Measurements from ENCODE around the gene TENM4.

The TENM4 gene

GRCh38 chr11:78762105-78762504 lies 678.7 kb downstream of the TENM4 start:
- Histone ChIP-seq H3K4me2 (ENCODE audit: insufficient read depth, low read length) (no peak overlapping the region), H3K36me3 (ENCODE audit: insufficient read depth, low read length) (no peaks in the 10 kb centered on the region), H3K4me3 (ENCODE audit: low read depth in 1 of 2, low read length in 2 of 2) (no peak overlapping the region), H3K27ac (ENCODE audit: low read length) (no peak overlapping the region), H3K9me3 (ENCODE audit: insufficient read depth, low read length, severe bottlenecking) (no peaks in the 10 kb centered on the region), H3K79me2 (ENCODE audit: insufficient read depth, low read length) (no peaks in the 10 kb centered on the region), H2AFZ (ENCODE audit: low read depth, low read length) (no peak overlapping the region), H3K4me1 (ENCODE audit: insufficient read depth, low read length) (no peaks in the 10 kb centered on the region), H3K9ac (ENCODE audit: low read depth, low read length) (no peak overlapping the region), H4K20me1 (ENCODE audit: insufficient read depth, low read length) (no peaks in the 10 kb centered on the region), H3K27me3 (ENCODE audit: insufficient read depth, low read length, poor library complexity) (peaks cover 10% of the 10 kb centered on the region)
- no peak for TF ChIP-seq EZH2 (IDR thresholded peaks at IDR 0.05; ENCODE audit: borderline replicate concordance, low read depth, low read length, severe bottlenecking)
- TF ChIP-seq CTCF (IDR thresholded peaks at IDR 0.05; ENCODE audit: borderline replicate concordance, extremely low read depth, low read length, poor library complexity, severe bottlenecking): no peak
- no peak for ATAC-seq (ENCODE audit: insufficient read depth, low read depth)
- no peak for DNase-seq

GRCh38 chr11:78759071-78759470 lies 681.8 kb downstream of the TENM4 start:
- H3K4me2 ChIP-seq (ENCODE audit: insufficient read depth, low read length): no peak overlapping the region
- H3K9ac ChIP-seq (ENCODE audit: low read depth, low read length): no peak overlapping the region
- no peak for ATAC-seq (ENCODE audit: insufficient read depth, low read depth)
- no peak overlapping the region for H3K4me3 ChIP-seq (ENCODE audit: low read depth in 1 of 2, low read length in 2 of 2)
- no peaks in the 10 kb centered on the region for H3K79me2 ChIP-seq (ENCODE audit: insufficient read depth, low read length)
- H4K20me1 ChIP-seq (ENCODE audit: insufficient read depth, low read length): no peaks in the 10 kb centered on the region
- H2AFZ ChIP-seq (ENCODE audit: low read depth, low read length): no peak overlapping the region
- no peaks in the 10 kb centered on the region for H3K4me1 ChIP-seq (ENCODE audit: insufficient read depth, low read length)
- no peak for TF ChIP-seq CTCF (IDR thresholded peaks at IDR 0.05; ENCODE audit: borderline replicate concordance, extremely low read depth, low read length, poor library complexity, severe bottlenecking)
- TF ChIP-seq EZH2 (IDR thresholded peaks at IDR 0.05; ENCODE audit: borderline replicate concordance, low read depth, low read length, severe bottlenecking): no peak
- DNase-seq: no peak
- H3K27me3 ChIP-seq (ENCODE audit: insufficient read depth, low read length, poor library complexity): peaks cover 13% of the 10 kb centered on the region
- no peak overlapping the region for H3K27ac ChIP-seq (ENCODE audit: low read length)
- H3K36me3 ChIP-seq (ENCODE audit: insufficient read depth, low read length): no peaks in the 10 kb centered on the region
- H3K9me3 ChIP-seq (ENCODE audit: insufficient read depth, low read length, severe bottlenecking): no peaks in the 10 kb centered on the region

GRCh38 chr11:78753297-78753696 lies 687.5 kb downstream of the TENM4 start:
- H3K27ac ChIP-seq (ENCODE audit: low read length): no peak overlapping the region
- DNase-seq: no peak
- H4K20me1 ChIP-seq (ENCODE audit: insufficient read depth, low read length): no peaks in the 10 kb centered on the region
- H3K27me3 ChIP-seq (ENCODE audit: insufficient read depth, low read length, poor library complexity): peaks cover 12% of the 10 kb centered on the region
- TF ChIP-seq EZH2 (IDR thresholded peaks at IDR 0.05; ENCODE audit: borderline replicate concordance, low read depth, low read length, severe bottlenecking) (no peak), CTCF (IDR thresholded peaks at IDR 0.05; ENCODE audit: borderline replicate concordance, extremely low read depth, low read length, poor library complexity, severe bottlenecking) (no peak)
- H3K4me3 ChIP-seq (ENCODE audit: low read depth in 1 of 2, low read length in 2 of 2): no peak overlapping the region
- no peaks in the 10 kb centered on the region for H3K36me3 ChIP-seq (ENCODE audit: insufficient read depth, low read length)
- H3K4me1 ChIP-seq (ENCODE audit: insufficient read depth, low read length): no peaks in the 10 kb centered on the region
- H3K4me2 ChIP-seq (ENCODE audit: insufficient read depth, low read length): no peak overlapping the region
- H2AFZ ChIP-seq (ENCODE audit: low read depth, low read length): no peak overlapping the region
- H3K9me3 ChIP-seq (ENCODE audit: insufficient read depth, low read length, severe bottlenecking): no peaks in the 10 kb centered on the region
- ATAC-seq (ENCODE audit: insufficient read depth, low read depth): no peak
- no peak overlapping the region for H3K9ac ChIP-seq (ENCODE audit: low read depth, low read length)
- H3K79me2 ChIP-seq (ENCODE audit: insufficient read depth, low read length): no peaks in the 10 kb centered on the region

GRCh38 chr11:78752494-78752893 lies 688.3 kb downstream of the TENM4 start:
- no peak overlapping the region for H3K4me2 ChIP-seq (ENCODE audit: insufficient read depth, low read length)
- no peaks in the 10 kb centered on the region for H4K20me1 ChIP-seq (ENCODE audit: insufficient read depth, low read length)
- no peaks in the 10 kb centered on the region for H3K4me1 ChIP-seq (ENCODE audit: insufficient read depth, low read length)
- no peak overlapping the region for H3K9ac ChIP-seq (ENCODE audit: low read depth, low read length)
- no peak overlapping the region for H3K27ac ChIP-seq (ENCODE audit: low read length)
- DNase-seq: no peak
- peaks cover 12% of the 10 kb centered on the region for H3K27me3 ChIP-seq (ENCODE audit: insufficient read depth, low read length, poor library complexity)
- H2AFZ ChIP-seq (ENCODE audit: low read depth, low read length): no peak overlapping the region
- TF ChIP-seq CTCF (IDR thresholded peaks at IDR 0.05; ENCODE audit: borderline replicate concordance, extremely low read depth, low read length, poor library complexity, severe bottlenecking): no peak
- TF ChIP-seq EZH2 (IDR thresholded peaks at IDR 0.05; ENCODE audit: borderline replicate concordance, low read depth, low read length, severe bottlenecking): no peak
- no peaks in the 10 kb centered on the region for H3K79me2 ChIP-seq (ENCODE audit: insufficient read depth, low read length)
- H3K36me3 ChIP-seq (ENCODE audit: insufficient read depth, low read length): no peaks in the 10 kb centered on the region
- H3K4me3 ChIP-seq (ENCODE audit: low read depth in 1 of 2, low read length in 2 of 2): no peak overlapping the region
- no peak for ATAC-seq (ENCODE audit: insufficient read depth, low read depth)
- no peaks in the 10 kb centered on the region for H3K9me3 ChIP-seq (ENCODE audit: insufficient read depth, low read length, severe bottlenecking)

Measured in DND-41 (cell line).